ENCODE measurements around the gene TKT.

- TF ChIP-seq POLR2A (IDR thresholded peaks at IDR 0.05) (no peak), CTCF (IDR thresholded peaks at IDR 0.05) (no peak)
Observed at GRCh38 chr3:53229606-53230005, 26.2 kb downstream of the TKT start.
